GM12878 (cell line): ENCODE results near the gene GPR158.

Experiments
- IKZF1 ChIP-seq: fragments of 450-650 bp; conservative IDR thresholded peaks from 2 replicates; pipeline ENCODE4 v1.6.1; 2017; ENCODE audit warnings: antibody characterized with exemption, mild to moderate bottlenecking
- KDM1A ChIP-seq: fragments of 200-600 bp; sonication (generic); IDR thresholded peaks from 2 replicates; pipeline ENCODE4 v1.6.1; 2016; ENCODE audit warnings: borderline replicate concordance
- NR2C2 ChIP-seq: IDR thresholded peaks from 2 replicates; pipeline ENCODE4 v1.6.1; 2011; ENCODE audit warnings: borderline replicate concordance, low read depth; ENCODE audit not compliant: control insufficient read depth, insufficient read length
- POLR2A ChIP-seq: IDR thresholded peaks from 2 replicates; pipeline ENCODE4 v1.6.1; 2011; ENCODE audit warnings: low read depth, mild to moderate bottlenecking, low read length
- TF ChIP-seq, protein P1 (sequence below), 3 experiments: IDR thresholded peaks in 2 of 3; conservative IDR thresholded peaks in 1 of 3; 2 replicates each; pipeline ENCODE4 v1.5.1; 2011; ENCODE audit warnings: low read depth in 3 of 3, low read length in 3 of 3, mild to moderate bottlenecking in 3 of 3, control low read depth in 2 of 3, moderate library complexity in 2 of 3, inconsistent platforms in 1 of 3, mixed read lengths in 1 of 3; ENCODE audit not compliant: control insufficient read depth in 2 of 3, insufficient read depth in 1 of 3; ENCODE audit errors: extremely low read depth in 1 of 3

- TF ChIP-seq, protein P1, sequence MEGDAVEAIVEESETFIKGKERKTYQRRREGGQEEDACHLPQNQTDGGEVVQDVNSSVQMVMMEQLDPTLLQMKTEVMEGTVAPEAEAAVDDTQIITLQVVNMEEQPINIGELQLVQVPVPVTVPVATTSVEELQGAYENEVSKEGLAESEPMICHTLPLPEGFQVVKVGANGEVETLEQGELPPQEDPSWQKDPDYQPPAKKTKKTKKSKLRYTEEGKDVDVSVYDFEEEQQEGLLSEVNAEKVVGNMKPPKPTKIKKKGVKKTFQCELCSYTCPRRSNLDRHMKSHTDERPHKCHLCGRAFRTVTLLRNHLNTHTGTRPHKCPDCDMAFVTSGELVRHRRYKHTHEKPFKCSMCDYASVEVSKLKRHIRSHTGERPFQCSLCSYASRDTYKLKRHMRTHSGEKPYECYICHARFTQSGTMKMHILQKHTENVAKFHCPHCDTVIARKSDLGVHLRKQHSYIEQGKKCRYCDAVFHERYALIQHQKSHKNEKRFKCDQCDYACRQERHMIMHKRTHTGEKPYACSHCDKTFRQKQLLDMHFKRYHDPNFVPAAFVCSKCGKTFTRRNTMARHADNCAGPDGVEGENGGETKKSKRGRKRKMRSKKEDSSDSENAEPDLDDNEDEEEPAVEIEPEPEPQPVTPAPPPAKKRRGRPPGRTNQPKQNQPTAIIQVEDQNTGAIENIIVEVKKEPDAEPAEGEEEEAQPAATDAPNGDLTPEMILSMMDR (IDR thresholded peaks at IDR 0.05 in 2 of 3, conservative IDR thresholded peaks at IDR 0.05 in 1 of 3; ENCODE audit: control insufficient read depth in 2 of 3, extremely low read depth in 1 of 3, insufficient read depth in 1 of 3, low read depth in 3 of 3, low read length in 3 of 3), result no peak
- TF ChIP-seq POLR2A, result no peak
- no peak for TF ChIP-seq KDM1A
- no peak for TF ChIP-seq NR2C2
- TF ChIP-seq IKZF1, result no peak
Measured at GRCh38 chr10:25629333-25629732, 454.5 kb downstream of the GPR158 start.
